HepG2 (cell line): ENCODE results near the gene SEMA4C. TPM values are rescaled to one million over a fixed set of nuclear protein-coding genes. Genes with fewer than 3 reads are reported as not detected.
A peak's percentile ranks its signal among the peaks of the same experiment; 100 is the strongest.

ENCODE experiments used
- CCDC6 ChIP-seq: sonication (generic); formaldehyde crosslinking; IDR thresholded peaks from 2 replicates; pipeline ENCODE4 v1.8.1; 2022; ENCODE audit warnings: mild to moderate bottlenecking, missing genetic modification reagents, moderate library complexity
- FOXO1 ChIP-seq: sonication (generic); formaldehyde crosslinking; IDR thresholded peaks from 2 replicates; pipeline ENCODE4 v1.4.0; 2020; ENCODE audit warnings: missing genetic modification reagents
- ISL2 ChIP-seq: sonication (generic); formaldehyde crosslinking; IDR thresholded peaks from 2 replicates; pipeline ENCODE4 v1.5.0; 2020; ENCODE audit warnings: missing genetic modification reagents
- KDM2A ChIP-seq: sonication (generic); formaldehyde crosslinking; IDR thresholded peaks from 2 replicates; pipeline ENCODE4 v1.4.0; 2020; ENCODE audit warnings: low read depth, missing genetic modification reagents, borderline replicate concordance
- KLF11 ChIP-seq: IDR thresholded peaks from 2 replicates; pipeline ENCODE4 v1.6.1; 2016; ENCODE audit warnings: missing compliant biosample characterization
- KLF16 ChIP-seq, 2 experiments: sonication (generic) in 1 of 2; formaldehyde crosslinking in 1 of 2; IDR thresholded peaks; 2 replicates each; pipeline versions ENCODE4 v1.6.1 to v1.8.0; 2016 to 2023; ENCODE audit warnings: missing genetic modification reagents in 2 of 2, missing compliant biosample characterization in 1 of 2
- KMT2B ChIP-seq: IDR thresholded peaks from 2 replicates; pipeline ENCODE4 v1.6.1; 2016; ENCODE audit warnings: missing genetic modification reagents, missing compliant biosample characterization
- MAZ ChIP-seq, 2 experiments: sonication (generic) in 1 of 2; formaldehyde crosslinking in 1 of 2; IDR thresholded peaks; 2 replicates each; pipeline versions ENCODE4 v1.5.0 to v1.6.1; 2012 to 2020; ENCODE audit warnings: low read depth in 2 of 2, mild to moderate bottlenecking in 2 of 2, borderline replicate concordance in 1 of 2, improper control_type of control experiment in 1 of 2, low read length in 1 of 2, missing genetic modification reagents in 1 of 2, moderate library complexity in 1 of 2
- NAIF1 ChIP-seq: sonication (generic); formaldehyde crosslinking; IDR thresholded peaks from 2 replicates; pipeline ENCODE4 v1.5.0; 2020; ENCODE audit warnings: mild to moderate bottlenecking, missing genetic modification reagents, borderline replicate concordance
- NFATC3 ChIP-seq: sonication (generic); formaldehyde crosslinking; IDR thresholded peaks from 2 replicates; pipeline ENCODE4 v1.5.1; 2020; ENCODE audit warnings: mild to moderate bottlenecking, missing genetic modification reagents
- PCBP1 ChIP-seq: fragments of 200-400 bp; formaldehyde crosslinking; IDR thresholded peaks from 2 replicates; pipeline ENCODE4 v1.6.1; 2017; ENCODE audit warnings: mild to moderate bottlenecking, low read depth, low read length, borderline replicate concordance
- RAD51 ChIP-seq: fragments of 450-650 bp; IDR thresholded peaks from 2 replicates; pipeline ENCODE4 v1.6.1; 2016; ENCODE audit warnings: borderline replicate concordance
- RBM39 ChIP-seq: fragments of 200-400 bp; formaldehyde crosslinking; IDR thresholded peaks from one replicate; pipeline ENCODE4 v1.6.1; 2018; ENCODE audit warnings: antibody characterized with exemption, mild to moderate bottlenecking, low read depth, low read length; ENCODE audit not compliant: poor library complexity, severe bottlenecking
- SIN3B ChIP-seq: fragments of 150-350 bp; IDR thresholded peaks from 2 replicates; pipeline ENCODE4 v1.6.1; 2014; ENCODE audit warnings: low read length
- ZBTB1 ChIP-seq: sonication (generic); formaldehyde crosslinking; IDR thresholded peaks from 2 replicates; pipeline ENCODE4 v1.4.0; 2020; ENCODE audit warnings: missing genetic modification reagents, borderline replicate concordance
- ZBTB38 ChIP-seq: sonication (generic); formaldehyde crosslinking; IDR thresholded peaks from 2 replicates; pipeline ENCODE4 v1.5.1; 2020; ENCODE audit warnings: mild to moderate bottlenecking, missing genetic modification reagents
- ZNF263 ChIP-seq: sonication (generic); formaldehyde crosslinking; IDR thresholded peaks from 2 replicates; pipeline ENCODE4 v1.4.0; 2020; ENCODE audit warnings: missing genetic modification reagents
- ZNF44 ChIP-seq: sonication (generic); formaldehyde crosslinking; IDR thresholded peaks from 2 replicates; pipeline ENCODE4 v1.5.1; 2020; ENCODE audit warnings: mild to moderate bottlenecking, missing genetic modification reagents
- ZNF569 ChIP-seq: sonication (generic); formaldehyde crosslinking; IDR thresholded peaks from 2 replicates; pipeline ENCODE4 v1.5.0; 2020; ENCODE audit warnings: mild to moderate bottlenecking, missing genetic modification reagents, moderate library complexity, borderline replicate concordance
- ZNF770 ChIP-seq: sonication (generic); formaldehyde crosslinking; IDR thresholded peaks from 2 replicates; pipeline ENCODE4 v1.5.0; 2020; ENCODE audit warnings: mild to moderate bottlenecking, missing genetic modification reagents
- polyA plus RNA-seq, 8 experiments: library from polyadenylated mRNA; depleted of rRNA in 3 of 8; stranded (reverse) in 7 of 8; unstranded in 1 of 8; fragments of >200 nt; fragmentation: Illumina TruSeq in 4 of 8; extraction: Trizol in 4 of 8; gene quantifications; 2 replicates each; pipeline versions ENCODE4 v1.2.1 to v1.2.3, GENCODE V29; 2011 to 2016; ENCODE audit warnings: low read depth in 4 of 8, missing spikeins in 1 of 8, mixed read lengths in 1 of 8; ENCODE audit not compliant: insufficient read depth in 1 of 8
- total RNA-seq, 5 experiments: library from RNA; depleted of rRNA; stranded (reverse); fragments of >200 nt; fragmentation: Illumina TruSeq; extraction: Trizol; gene quantifications; 2 replicates each; pipeline ENCODE4 v1.2.3, GENCODE V29; 2016; ENCODE audit warnings: low read depth in 1 of 5
- TF ChIP-seq, protein P1 (sequence below): sonication (generic); formaldehyde crosslinking; IDR thresholded peaks from 2 replicates; pipeline ENCODE4 v1.4.0; 2020; ENCODE audit warnings: missing genetic modification reagents, borderline replicate concordance
- TF ChIP-seq, protein P2 (sequence below): sonication (generic); formaldehyde crosslinking; IDR thresholded peaks from 2 replicates; pipeline ENCODE4 v1.8.0; 2022; ENCODE audit warnings: mild to moderate bottlenecking, missing genetic modification reagents; ENCODE audit not compliant: insufficient replicate concordance

SEMA4C gene
- total and polyA plus RNA-seq, 2 of the 13 experiments (the other 11 are each of a cell fraction or from before 2014, with no cell fraction given) = 25.9 to 46.6 TPM

DNA sequence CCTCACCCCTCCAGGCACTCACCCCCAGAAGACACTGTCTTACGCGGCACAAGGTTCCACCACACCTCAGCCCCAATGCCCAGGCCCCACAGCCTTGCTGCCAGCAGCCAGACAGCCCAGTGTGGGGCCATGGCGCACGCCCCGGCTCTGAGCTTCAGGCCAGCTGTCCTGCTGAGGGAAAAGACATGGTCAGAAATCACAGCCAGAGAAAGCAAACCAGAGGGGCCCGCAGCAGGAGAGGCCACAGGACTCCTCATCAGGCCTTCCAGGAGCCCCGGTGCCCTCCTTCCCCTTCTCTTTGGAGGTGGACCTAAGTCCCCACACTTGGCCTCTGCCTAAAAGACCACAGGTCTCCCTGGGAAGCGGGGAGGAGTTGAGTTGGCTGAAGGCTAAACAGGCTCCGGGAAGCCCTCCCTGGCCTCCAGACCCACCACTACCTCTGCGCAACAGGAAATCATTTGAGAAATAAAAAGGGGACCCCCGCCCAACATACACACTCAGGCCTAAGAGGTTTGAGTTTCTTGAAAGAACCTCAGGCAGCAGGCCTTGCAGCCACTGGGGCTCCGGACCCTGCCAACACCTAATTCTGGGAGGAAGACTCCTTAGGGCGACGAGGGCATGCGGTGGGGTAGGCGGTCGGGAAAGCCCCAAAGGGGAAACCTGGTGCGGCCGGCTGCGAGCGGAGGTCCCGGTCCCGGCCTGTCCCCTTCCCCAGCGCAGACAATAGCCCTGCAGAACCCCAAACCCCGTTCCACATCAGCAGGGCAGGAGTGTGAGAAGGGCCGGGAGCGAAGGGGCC lies 1.9 kb downstream of the SEMA4C start (continued):
- TF ChIP-seq, protein P1, sequence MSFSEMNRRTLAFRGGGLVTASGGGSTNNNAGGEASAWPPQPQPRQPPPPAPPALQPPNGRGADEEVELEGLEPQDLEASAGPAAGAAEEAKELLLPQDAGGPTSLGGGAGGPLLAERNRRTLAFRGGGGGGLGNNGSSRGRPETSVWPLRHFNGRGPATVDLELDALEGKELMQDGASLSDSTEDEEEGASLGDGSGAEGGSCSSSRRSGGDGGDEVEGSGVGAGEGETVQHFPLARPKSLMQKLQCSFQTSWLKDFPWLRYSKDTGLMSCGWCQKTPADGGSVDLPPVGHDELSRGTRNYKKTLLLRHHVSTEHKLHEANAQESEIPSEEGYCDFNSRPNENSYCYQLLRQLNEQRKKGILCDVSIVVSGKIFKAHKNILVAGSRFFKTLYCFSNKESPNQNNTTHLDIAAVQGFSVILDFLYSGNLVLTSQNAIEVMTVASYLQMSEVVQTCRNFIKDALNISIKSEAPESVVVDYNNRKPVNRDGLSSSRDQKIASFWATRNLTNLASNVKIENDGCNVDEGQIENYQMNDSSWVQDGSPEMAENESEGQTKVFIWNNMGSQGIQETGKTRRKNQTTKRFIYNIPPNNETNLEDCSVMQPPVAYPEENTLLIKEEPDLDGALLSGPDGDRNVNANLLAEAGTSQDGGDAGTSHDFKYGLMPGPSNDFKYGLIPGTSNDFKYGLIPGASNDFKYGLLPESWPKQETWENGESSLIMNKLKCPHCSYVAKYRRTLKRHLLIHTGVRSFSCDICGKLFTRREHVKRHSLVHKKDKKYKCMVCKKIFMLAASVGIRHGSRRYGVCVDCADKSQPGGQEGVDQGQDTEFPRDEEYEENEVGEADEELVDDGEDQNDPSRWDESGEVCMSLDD (CRISPR knock-in tag) = no peak
- TF ChIP-seq RBM39 = peak; percentile 34
- no peak for TF ChIP-seq SIN3B
- no peak; the same call in 1 of the 2 replicates for TF ChIP-seq KMT2B (CRISPR knock-in tag)
- no peak for TF ChIP-seq ZNF569 (CRISPR knock-in tag)
- TF ChIP-seq ZNF44 (CRISPR knock-in tag) = no peak
- no peak for TF ChIP-seq MAZ (IDR thresholded peaks at IDR 0.05; ENCODE audit: borderline replicate concordance, low read depth, low read length)
- TF ChIP-seq MAZ (CRISPR knock-in tag; IDR thresholded peaks at IDR 0.05; ENCODE audit: low read depth) = no peak
- TF ChIP-seq ISL2 (CRISPR knock-in tag) = no peak
- TF ChIP-seq KLF16 (CRISPR knock-in tag; IDR thresholded peaks at IDR 0.05) = peak in 1 of 2 experiments; percentile 73; a peak in 1 of 4 replicates
- no peak for TF ChIP-seq KDM2A (CRISPR knock-in tag)
- no peak for TF ChIP-seq ZNF263 (CRISPR knock-in tag)
- TF ChIP-seq KLF11 (CRISPR knock-in tag) = no peak
- TF ChIP-seq CCDC6 (CRISPR knock-in tag) = no peak
- no peak for TF ChIP-seq FOXO1
- TF ChIP-seq NFATC3 (CRISPR knock-in tag) = no peak
- TF ChIP-seq, protein P2, sequence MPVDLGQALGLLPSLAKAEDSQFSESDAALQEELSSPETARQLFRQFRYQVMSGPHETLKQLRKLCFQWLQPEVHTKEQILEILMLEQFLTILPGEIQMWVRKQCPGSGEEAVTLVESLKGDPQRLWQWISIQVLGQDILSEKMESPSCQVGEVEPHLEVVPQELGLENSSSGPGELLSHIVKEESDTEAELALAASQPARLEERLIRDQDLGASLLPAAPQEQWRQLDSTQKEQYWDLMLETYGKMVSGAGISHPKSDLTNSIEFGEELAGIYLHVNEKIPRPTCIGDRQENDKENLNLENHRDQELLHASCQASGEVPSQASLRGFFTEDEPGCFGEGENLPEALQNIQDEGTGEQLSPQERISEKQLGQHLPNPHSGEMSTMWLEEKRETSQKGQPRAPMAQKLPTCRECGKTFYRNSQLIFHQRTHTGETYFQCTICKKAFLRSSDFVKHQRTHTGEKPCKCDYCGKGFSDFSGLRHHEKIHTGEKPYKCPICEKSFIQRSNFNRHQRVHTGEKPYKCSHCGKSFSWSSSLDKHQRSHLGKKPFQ (CRISPR knock-in tag) = no peak
- 0 out of 2 replicates have a peak, but pooled peaks have one; percentile 39 for TF ChIP-seq NAIF1
- TF ChIP-seq ZBTB38 (CRISPR knock-in tag) = peak; percentile 12; the same call in 1 of the 2 replicates
- TF ChIP-seq PCBP1 = no peak
- peak; percentile 51 for TF ChIP-seq ZNF770 (CRISPR knock-in tag)
- TF ChIP-seq RAD51 = no peak
- no peak for TF ChIP-seq ZBTB1 (CRISPR knock-in tag)
